PFSK-1 (cell line): Measurements from ENCODE around the gene MAN1C1.

Source experiments
- POLR2AphosphoS5 ChIP-seq: IDR thresholded peaks from 2 replicates; pipeline ENCODE4 v1.6.1; 2012; ENCODE audit warnings: low read depth, mild to moderate bottlenecking, control low read depth, low read length, moderate library complexity
- REST ChIP-seq, 2 experiments: IDR thresholded peaks; 2 replicates each; pipeline versions ENCODE4 v1.6.1 to v1.8.0; 2011 to 2012; ENCODE audit warnings: low read depth in 2 of 2, low read length in 2 of 2, control low read depth in 1 of 2, inconsistent platforms in 1 of 2, mild to moderate bottlenecking in 1 of 2, moderate library complexity in 1 of 2; ENCODE audit not compliant: insufficient read depth in 1 of 2

- no peak for TF ChIP-seq POLR2AphosphoS5
- no peak for TF ChIP-seq REST (IDR thresholded peaks at IDR 0.05; ENCODE audit: insufficient read depth in 1 of 2, low read depth in 2 of 2, low read length in 2 of 2)
Measured at GRCh38 chr1:25774206-25774803, 157.7 kb downstream of the MAN1C1 start.
